Inflammatory macrophage treated with lipopolysaccharide for 4 hours (primary cell): ENCODE measurements around the gene PLEKHH2.
"Not testable (repeated sequence)": the region's sequence is repeated elsewhere in the genome, so short reads cannot be mapped to it uniquely, and the experiment has no call there.

Source experiments
- DNase-seq: peaks from one replicate; pipeline ENCODE4 v3.0.0-alpha.2; 2020

The PLEKHH2 gene

GRCh38 chr2:43724728-43725526, 87.9 kb downstream of the PLEKHH2 start:
- no peak for DNase-seq

GRCh38 chr2:43725711-43726246, 88.7 kb downstream of the PLEKHH2 start:
- no peak for DNase-seq

- DNase-seq: not testable (repeated sequence)
These were observed 90.0 kb downstream of the PLEKHH2 start for GRCh38 chr2:43726961-43727633.

GRCh38 chr2:43727634-43728014, 90.6 kb downstream of the PLEKHH2 start:
- DNase-seq: no peak

- DNase-seq: no peak
These were observed 92.6 kb downstream of the PLEKHH2 start for GRCh38 chr2:43729491-43730174.

GRCh38 chr2:43731211-43731610, 94.2 kb downstream of the PLEKHH2 start:
- no peak for DNase-seq

- no peak for DNase-seq
These were observed 99.6 kb downstream of the PLEKHH2 start for GRCh38 chr2:43736637-43737036.

- DNase-seq: no peak
These were observed 100.2 kb downstream of the PLEKHH2 start for GRCh38 chr2:43737097-43737854.

- DNase-seq: no peak
These were observed 100.8 kb downstream of the PLEKHH2 start for GRCh38 chr2:43737855-43738254.

GRCh38 chr2:43738257-43738656, 101.2 kb downstream of the PLEKHH2 start:
- DNase-seq: no peak

GRCh38 chr2:43743706-43744105, 106.6 kb downstream of the PLEKHH2 start:
- DNase-seq: no peak

- no peak for DNase-seq
These were observed 108.4 kb downstream of the PLEKHH2 start for GRCh38 chr2:43745457-43745856.

GRCh38 chr2:43748333-43748732, 111.3 kb downstream of the PLEKHH2 start:
- DNase-seq: no peak

- no peak for DNase-seq
These were observed 112.5 kb downstream of the PLEKHH2 start for GRCh38 chr2:43749583-43749982.

GRCh38 chr2:43751476-43751990, 114.5 kb downstream of the PLEKHH2 start:
- DNase-seq: no peak

- no peak for DNase-seq
These were observed 115.2 kb downstream of the PLEKHH2 start for GRCh38 chr2:43752302-43752701.

- DNase-seq: no peak
These were observed 117.1 kb downstream of the PLEKHH2 start for GRCh38 chr2:43754180-43754579.

GRCh38 chr2:43758739-43759138, 121.7 kb downstream of the PLEKHH2 start:
- DNase-seq: no peak

- no peak for DNase-seq
These were observed 122.1 kb downstream of the PLEKHH2 start for GRCh38 chr2:43759195-43759594.

- no peak for DNase-seq
These were observed 125.2 kb downstream of the PLEKHH2 start for GRCh38 chr2:43762286-43762685.

GRCh38 chr2:43763091-43763490, 126.0 kb downstream of the PLEKHH2 start:
- no peak for DNase-seq

GRCh38 chr2:43764086-43764705, 127.1 kb downstream of the PLEKHH2 start:
- no peak for DNase-seq
